Measurements from ENCODE around the gene MT1X. TPM values are rescaled to one million over a fixed set of nuclear protein-coding genes. Genes with fewer than 3 reads are reported as not detected.
"Not testable (repeated sequence)": the region's sequence is repeated elsewhere in the genome, so short reads cannot be mapped to it uniquely, and the experiment has no call there.

MT1X gene
- total and polyA plus RNA-seq, 8 donors: 261 to 1,982 (median 646) TPM

DNA sequence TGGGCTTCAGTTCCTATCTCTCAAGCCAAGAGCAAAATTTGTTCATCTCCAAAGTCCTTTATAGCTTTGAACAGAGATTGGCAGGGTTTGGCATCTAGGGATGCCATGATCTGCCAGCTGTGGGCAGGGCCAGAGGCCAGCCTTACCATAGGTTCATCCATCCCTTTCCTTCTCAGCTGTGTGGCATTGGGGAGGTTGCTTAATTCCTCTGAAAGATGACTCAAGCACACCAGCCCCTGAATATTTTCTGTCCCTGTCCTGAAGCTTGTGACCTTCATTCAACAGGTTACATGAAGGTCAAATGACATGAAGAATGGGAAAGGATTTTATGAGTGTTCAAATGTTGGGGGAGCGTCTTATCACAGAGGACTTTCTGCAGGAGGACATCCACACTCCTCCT, 17.8 kb upstream of the MT1X start:
- intact Hi-C loops (cut with DNase I; ENCODE audit: low total_unique reads): no loop called here
- H3K9me3 ChIP-seq: no peaks in the 10 kb centered on the region
- peaks cover 20 to 37% (median 35%) of the 10 kb centered on the region in 4 donors for H3K4me1 ChIP-seq
- TF ChIP-seq POLR2AphosphoS5 (IDR thresholded peaks at IDR 0.05): no peak
- TF ChIP-seq POLR2A (IDR thresholded peaks at IDR 0.05): no peak
- TF ChIP-seq, protein P1, sequence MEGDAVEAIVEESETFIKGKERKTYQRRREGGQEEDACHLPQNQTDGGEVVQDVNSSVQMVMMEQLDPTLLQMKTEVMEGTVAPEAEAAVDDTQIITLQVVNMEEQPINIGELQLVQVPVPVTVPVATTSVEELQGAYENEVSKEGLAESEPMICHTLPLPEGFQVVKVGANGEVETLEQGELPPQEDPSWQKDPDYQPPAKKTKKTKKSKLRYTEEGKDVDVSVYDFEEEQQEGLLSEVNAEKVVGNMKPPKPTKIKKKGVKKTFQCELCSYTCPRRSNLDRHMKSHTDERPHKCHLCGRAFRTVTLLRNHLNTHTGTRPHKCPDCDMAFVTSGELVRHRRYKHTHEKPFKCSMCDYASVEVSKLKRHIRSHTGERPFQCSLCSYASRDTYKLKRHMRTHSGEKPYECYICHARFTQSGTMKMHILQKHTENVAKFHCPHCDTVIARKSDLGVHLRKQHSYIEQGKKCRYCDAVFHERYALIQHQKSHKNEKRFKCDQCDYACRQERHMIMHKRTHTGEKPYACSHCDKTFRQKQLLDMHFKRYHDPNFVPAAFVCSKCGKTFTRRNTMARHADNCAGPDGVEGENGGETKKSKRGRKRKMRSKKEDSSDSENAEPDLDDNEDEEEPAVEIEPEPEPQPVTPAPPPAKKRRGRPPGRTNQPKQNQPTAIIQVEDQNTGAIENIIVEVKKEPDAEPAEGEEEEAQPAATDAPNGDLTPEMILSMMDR (IDR thresholded peaks at IDR 0.05): no peak
- no peak overlapping the region for H3K4me3 ChIP-seq
- peaks cover 0 to 81% (median 26%) of the 10 kb centered on the region in 3 donors for H3K27me3 ChIP-seq
- DNase-seq: no peak
- H3K27ac ChIP-seq: no peak overlapping the region
- 88 to 100% (median 95%) methylated on average over 1 of the region's 1 CpG for whole genome bisulfite sequencing, 5 donors
- no peaks in the 10 kb centered on the region for H3K36me3 ChIP-seq

DNA sequence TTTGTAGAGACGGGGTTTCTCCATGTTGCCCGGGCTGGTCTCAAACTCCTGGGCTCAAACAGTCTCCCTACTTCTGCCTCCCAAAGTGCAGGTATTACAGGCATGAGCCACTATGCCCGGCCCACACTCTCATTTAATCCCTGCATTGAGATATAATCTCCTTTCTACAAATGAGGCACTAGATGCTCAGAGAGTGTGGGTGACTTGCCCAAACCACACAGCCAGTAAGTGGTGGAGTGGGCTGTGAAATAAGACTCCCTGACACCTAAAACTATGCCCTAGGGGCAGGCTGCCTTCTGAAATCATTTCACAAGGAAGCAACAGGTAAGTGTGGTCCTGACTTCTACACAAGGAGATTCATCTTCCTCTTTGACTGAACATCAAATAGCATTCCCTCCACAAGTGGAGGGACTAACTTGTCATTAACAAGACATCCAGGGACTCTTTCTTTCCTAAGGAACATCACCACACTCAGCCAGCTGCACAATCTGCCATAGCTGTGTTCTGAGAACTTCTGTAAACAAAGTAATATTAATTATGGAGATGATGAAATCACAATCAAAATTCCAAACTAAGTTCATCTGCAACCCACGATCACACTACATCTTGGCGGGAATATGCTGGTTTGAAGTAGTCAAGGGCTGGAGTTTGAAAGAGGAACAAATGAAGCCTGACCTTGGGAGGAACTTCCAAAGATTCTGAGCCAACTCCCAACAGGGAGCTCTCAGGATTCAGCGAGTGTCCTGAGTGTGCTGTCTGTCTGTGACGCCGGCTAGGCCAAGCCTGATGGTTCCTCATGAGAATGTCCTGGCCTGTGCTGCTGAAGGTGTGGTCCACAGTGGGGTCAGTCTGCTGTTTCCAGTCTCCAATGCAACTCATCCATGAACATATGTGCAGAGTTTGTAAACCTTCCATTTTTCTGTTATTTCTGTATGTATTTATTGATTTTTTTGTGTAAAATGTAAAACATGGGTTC, 16.7 kb upstream of the MT1X start:
- H3K36me3 ChIP-seq; H3K27ac ChIP-seq; H3K9me3 ChIP-seq; H3K4me3 ChIP-seq; DNase-seq; intact Hi-C loops (cut with DNase I; ENCODE audit: low total_unique reads): not testable (repeated sequence)
- Histone ChIP-seq H3K4me1 (peaks cover 26 to 43% (median 42%) of the 10 kb centered on the region in 4 donors), H3K27me3 (peaks cover 0 to 91% (median 34%) of the 10 kb centered on the region in 3 donors)
- 57 to 69% (median 64%) methylated on average over 8 of the region's 8 CpGs for WGBS, 5 donors

DNA sequence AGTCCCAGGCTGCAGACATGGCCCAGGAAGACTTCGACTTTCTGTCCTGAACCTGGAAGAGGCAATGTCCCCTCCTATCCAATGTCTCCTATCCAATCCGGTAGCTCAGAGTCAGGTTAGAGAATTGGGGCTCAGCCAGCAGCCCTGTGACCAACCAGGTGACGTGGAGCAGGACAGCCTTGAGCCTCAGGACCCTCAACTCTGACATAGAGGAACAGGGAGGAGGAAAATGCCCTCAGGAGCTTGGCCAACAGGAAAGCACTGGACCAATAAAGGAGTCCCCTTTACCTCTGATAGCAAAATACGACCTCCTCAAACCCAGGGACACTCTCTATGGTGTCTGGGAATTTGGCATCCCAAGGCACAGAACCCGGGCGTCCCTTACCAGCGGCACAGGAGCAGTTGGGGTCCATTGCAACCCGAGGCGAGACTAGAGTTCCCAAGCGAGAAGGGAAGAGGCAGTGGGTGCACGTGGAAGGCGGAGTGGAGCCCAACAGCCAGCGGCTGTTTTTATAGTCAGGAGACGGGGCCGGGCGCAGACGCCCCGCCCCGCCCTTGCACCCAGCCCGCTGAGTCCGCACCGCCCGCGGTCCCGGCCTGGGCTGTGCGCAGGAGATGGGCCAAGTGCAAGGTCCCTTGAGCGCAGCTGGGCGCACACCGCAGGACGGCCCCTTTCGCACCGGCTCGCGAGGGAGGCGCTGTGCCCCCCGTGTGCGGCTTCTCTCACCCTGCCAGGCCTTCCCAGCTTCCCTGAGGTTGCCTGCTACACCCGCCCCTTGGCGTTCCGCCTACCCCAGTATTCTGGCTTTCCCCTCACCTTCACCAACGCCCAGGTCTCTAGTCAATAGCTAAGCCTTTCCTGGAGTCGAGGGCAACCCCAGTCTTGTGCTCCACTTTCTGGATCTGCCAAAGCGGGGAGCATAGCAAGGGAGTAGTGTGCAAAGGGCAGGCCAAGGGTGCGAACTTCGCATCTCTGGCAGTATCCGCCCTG, 14.4 kb upstream of the MT1X start, which contains the start of gene MT1G:
TSS of gene MT1G (minus strand) at position 485 of the 991 bp plus-strand sequence. CDS start at position 413, 72 bp downstream.
- 10 to 13% (median 12%) methylated on average over 29 to 46 of the region's 46 CpGs for WGBS, 5 donors
- DNase-seq: peak; percentile 87
- intact Hi-C loops (cut with DNase I; ENCODE audit: low total_unique reads): no loop called here
- Histone ChIP-seq H3K4me1 (peaks cover 23 to 41% (median 38%) of the 10 kb centered on the region in 4 donors), H3K27me3 (peaks cover 0 to 89% (median 30%) of the 10 kb centered on the region in 3 donors), H3K4me3 (peak within 1 kb of the TSS; percentile 30 to 46 (median 34)), H3K36me3 (no peaks in the 10 kb centered on the region), H3K27ac (peak within 1 kb of the TSS; percentile 43 to 78 (median 70)), H3K9me3 (no peaks in the 10 kb centered on the region)
- TF ChIP-seq POLR2AphosphoS5 (IDR thresholded peaks at IDR 0.05) (peak; percentile 1 to 92 (median 91)), POLR2A (IDR thresholded peaks at IDR 0.05) (peak in 1 of 4 donors; percentile 82), EP300 (IDR thresholded peaks at IDR 0.05) (no peak)

DNA sequence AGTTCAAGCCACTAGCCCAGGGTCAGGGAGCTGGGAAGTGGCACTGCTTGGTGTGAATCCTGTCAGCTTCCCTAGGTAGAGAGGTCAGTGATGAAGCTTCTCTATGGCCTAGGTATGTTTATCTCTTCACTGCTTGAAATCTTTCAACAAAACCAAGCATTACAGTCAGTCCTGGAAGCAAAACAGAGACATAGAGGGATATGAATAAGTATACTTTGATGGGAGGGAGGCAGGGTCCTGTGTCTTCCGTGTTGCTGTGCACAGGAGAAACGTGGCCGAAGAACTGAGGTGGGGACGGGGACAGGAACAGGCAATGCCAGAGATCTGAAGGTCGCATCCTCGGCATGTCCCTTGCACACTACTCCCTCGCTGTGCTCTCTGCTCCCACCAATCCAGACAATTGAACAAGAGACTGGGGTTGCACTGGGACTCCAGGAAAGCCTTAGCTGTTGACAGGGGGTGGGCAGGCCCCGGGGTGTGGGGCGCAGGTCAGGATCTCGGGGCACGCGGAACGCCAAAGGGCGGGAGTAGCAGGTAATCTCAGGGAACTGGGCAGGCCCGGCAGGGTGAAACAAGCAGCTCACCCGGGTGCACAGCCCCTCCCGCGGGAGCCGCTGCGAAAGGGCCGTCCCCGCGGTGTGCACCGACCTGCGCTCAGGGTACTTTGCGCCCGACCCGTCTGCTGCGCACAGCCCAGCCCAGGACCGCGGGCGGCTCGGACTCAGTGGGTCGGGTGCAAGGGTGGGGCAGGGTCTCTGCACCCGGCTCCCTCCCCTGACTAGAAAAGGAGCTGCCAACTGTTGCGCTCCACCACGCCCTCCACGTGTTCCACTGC, 13.0 kb upstream of the MT1X start, which contains the start of gene MT1H:
TSS of gene MT1H (plus strand) at position 810 of the 835 bp plus-strand sequence. CDS start 71 bp downstream, outside the sequence.
- Histone ChIP-seq H3K9me3 (no peaks in the 10 kb centered on the region), H3K36me3 (no peaks in the 10 kb centered on the region), H3K27me3 (peaks cover 0 to 88% (median 25%) of the 10 kb centered on the region in 3 donors), H3K27ac (peak within 1 kb of the TSS in 3 of 5 donors; percentile 46 to 78 (median 74)), H3K4me1 (peaks cover 20 to 36% (median 32%) of the 10 kb centered on the region in 4 donors), H3K4me3 (peak within 1 kb of the TSS in 3 of 4 donors; percentile 12 to 32 (median 18))
- peak; percentile 58 to 80 for DNase-seq
- TF ChIP-seq, protein P1 (IDR thresholded peaks at IDR 0.05): no peak
- TF ChIP-seq EP300 (IDR thresholded peaks at IDR 0.05) (no peak), POLR2AphosphoS5 (IDR thresholded peaks at IDR 0.05) (no peak), POLR2A (IDR thresholded peaks at IDR 0.05) (no peak)
- WGBS, 5 donors: 12 to 26% (median 19%) methylated on average over 18 to 38 of the region's 38 CpGs
- intact Hi-C loops (cut with DNase I; ENCODE audit: low total_unique reads): no loop called here

All from stomach (tissue), 9 donors.